GM23248 (cell line): ENCODE data around the gene C2orf81.

Experiments
- EZH2 ChIP-seq: fragments of 200-600 bp; sonication (generic); IDR thresholded peaks from 2 replicates; pipeline ENCODE4 v1.6.1; 2018; ENCODE audit warnings: antibody characterized with exemption, mild to moderate bottlenecking; ENCODE audit not compliant: insufficient read depth, poor library complexity, severe bottlenecking
- EZH2phosphoT487 ChIP-seq: fragments of 200-600 bp; sonication (generic); IDR thresholded peaks from 2 replicates; pipeline ENCODE4 v1.6.1; 2018; ENCODE audit warnings: antibody characterized with exemption, moderate library complexity, mild to moderate bottlenecking, low read depth; ENCODE audit not compliant: insufficient read depth

- no peak for TF ChIP-seq EZH2
- no peak for TF ChIP-seq EZH2phosphoT487
Observed at GRCh38 chr2:74430502-74430901, 9.1 kb upstream of the C2orf81 start.
